ENCODE results near the gene MCRIP1. TPM values are rescaled to one million over a fixed set of nuclear protein-coding genes. Genes with fewer than 3 reads are reported as not detected.

Gene MCRIP1
- total and polyA plus RNA-seq, 2 of the 8 experiments (the other 6 are each of a cell fraction or from before 2014, with no cell fraction given) = 103 to 151 TPM

DNA sequence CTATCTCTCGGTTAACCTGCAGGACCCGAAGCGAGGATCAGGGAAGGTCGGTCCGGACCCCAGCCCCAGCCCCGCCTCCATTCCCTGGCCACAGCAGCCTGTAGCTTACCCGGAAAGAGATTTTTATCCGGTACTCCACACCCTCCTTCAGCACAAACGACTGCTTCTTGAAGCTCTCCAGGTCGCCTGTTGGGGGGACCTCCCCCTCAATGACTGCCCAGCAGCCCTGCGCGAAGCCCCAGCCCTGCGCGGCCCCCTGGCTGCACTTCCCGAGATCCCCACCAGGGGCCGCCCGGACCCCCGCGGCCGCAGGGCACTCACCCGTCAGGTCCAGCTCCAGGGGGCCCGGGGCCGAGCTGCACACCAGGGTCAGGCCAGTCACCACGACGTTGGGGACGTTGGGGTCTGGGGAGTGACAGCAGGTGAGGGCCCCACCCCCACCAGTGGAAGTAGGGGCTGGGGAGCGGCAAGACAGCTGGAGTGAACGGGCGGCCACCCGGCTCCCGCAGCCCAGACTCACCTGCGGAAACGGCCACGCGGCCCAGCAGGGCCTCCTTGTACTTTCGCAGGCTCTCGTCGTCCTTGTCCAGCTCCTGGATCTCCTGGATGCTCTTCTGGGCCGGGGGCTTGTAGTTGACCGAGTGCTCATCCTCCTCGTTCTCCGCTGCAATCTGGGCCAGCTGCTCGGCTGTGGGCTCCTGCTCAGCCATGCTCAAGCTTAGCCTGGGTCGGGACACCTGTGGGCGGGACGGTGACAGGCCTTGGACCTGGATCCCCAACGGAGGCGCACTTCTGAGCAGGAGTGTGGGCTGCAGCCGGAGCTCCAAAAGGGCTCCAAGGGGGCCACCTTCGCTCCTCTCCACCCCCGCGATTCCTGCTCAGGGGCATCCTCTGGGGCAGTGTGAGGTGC is 36.4 kb upstream of the MCRIP1 start:
- ChIA-PET CTCF (ENCODE audit: partially characterized antibody) (interaction anchor here (0.7 to 2.9 kb wide), 54 partner anchors 9 to 207 kb away, joined by 3 to 24 read pairs (median 4); partner anchors contain the start of genes MRPL12, MYADML2, NPB and PCYT2), POLR2A (ENCODE audit: partially characterized antibody) (interaction anchor here (0.7 to 6.6 kb wide), 37 partner anchors 9 to 184 kb away, joined by 3 to 41 read pairs (median 5); partner anchors contain the start of genes ALYREF, ANAPC11, CENPX and DCXR)
- DNase-seq (ENCODE audit: low read depth in 1 of 2, low spot score in 2 of 2) = peak in 1 of 2 experiments; percentile 90
- H3K4ac ChIP-seq (replicated peaks; ENCODE audit: insufficient read length, low read depth, low read length) = no peak overlapping the region
- no peak for FAIRE-seq
- H2AFZ ChIP-seq (ENCODE audit: low read length) = no peak overlapping the region
- H3K27me3 ChIP-seq (replicated peaks in 1 of 4; ENCODE audit: control insufficient read depth in 3 of 4, extremely low read depth in 1 of 4, insufficient read depth in 3 of 4, low read length in 3 of 4) = no peaks in the 10 kb centered on the region
- H2BK120ac ChIP-seq (replicated peaks; ENCODE audit: low read depth, low read length) = no peak overlapping the region
- H3K4me3 ChIP-seq (ENCODE audit: extremely low read depth in 1 of 4, insufficient read depth in 2 of 4, low read depth in 3 of 4, low read length in 4 of 4) = peak overlapping the region; percentile 63 to 79 (median 76); a peak in 7 of 8 replicates
- peaks cover 6 to 33% of the 10 kb centered on the region in 2 experiments for H4K20me1 ChIP-seq (replicated peaks in 1 of 2; ENCODE audit: control insufficient read depth in 1 of 2, insufficient read depth in 2 of 2, low read length in 2 of 2)
- H3K79me1 ChIP-seq (ENCODE audit: low read depth, low read length) = peaks cover 2% of the 10 kb centered on the region; the same call in 1 of the 2 replicates
- H4K5ac ChIP-seq (ENCODE audit: insufficient read length, low read depth, low read length) = peak overlapping the region; percentile 63
- no peak overlapping the region for H3K23ac ChIP-seq (ENCODE audit: insufficient read length)
- 60% methylated on average over 49 of the region's 52 CpGs; no CpG with 5 or more reads in 1 of the 2 experiments for WGBS, 2 experiments (ENCODE audit: extremely low coverage in 1 of 2, insufficient coverage in 1 of 2, insufficient read length in 1 of 2, insufficient replicate concordance in 2 of 2, low coverage in 1 of 2, low lambda C conversion rate in 2 of 2, missing lambda C conversion rate in 1 of 2)
- no peak overlapping the region for H2BK15ac ChIP-seq (ENCODE audit: low read length)
- H3K9me3 ChIP-seq (ENCODE audit: insufficient read depth in 2 of 2, low read depth in 1 of 2, low read length in 1 of 2) = no peaks in the 10 kb centered on the region
- peaks cover 4% of the 10 kb centered on the region in 2 experiments; a peak in 2 of 4 replicates for H3K79me2 ChIP-seq (ENCODE audit: control insufficient read depth in 1 of 2, insufficient read depth in 2 of 2, low read length in 2 of 2)
- H4K91ac ChIP-seq (replicated peaks; ENCODE audit: insufficient read length, low read length) = peak overlapping the region; percentile 40
- peak overlapping the region; percentile 2 for H3K56ac ChIP-seq (replicated peaks; ENCODE audit: insufficient read length, low read depth, low read length)
- H2BK20ac ChIP-seq (ENCODE audit: low read length) = no peak overlapping the region
- H3K18ac ChIP-seq (ENCODE audit: extremely low read depth, low read length) = no peak overlapping the region; the same call in 1 of the 2 replicates
- peaks cover 0 to 15% (median 5%) of the 10 kb centered on the region in 4 experiments; a peak in 4 of 8 replicates for H3K36me3 ChIP-seq (ENCODE audit: control insufficient read depth in 2 of 4, insufficient read depth in 4 of 4, low read length in 3 of 4)
- peaks cover 0 to 31% (median 21%) of the 10 kb centered on the region in 4 experiments; a peak in 6 of 7 replicates for H3K4me1 ChIP-seq (replicated peaks in 1 of 4; ENCODE audit: control insufficient read depth in 3 of 4, insufficient read depth in 4 of 4, low read length in 3 of 4)
- no peak overlapping the region; the same call in 1 of the 2 replicates for H2AK5ac ChIP-seq (ENCODE audit: low read depth, low read length)
- peaks cover 12% of the 10 kb centered on the region; the same call in 1 of the 2 replicates for H3K23me2 ChIP-seq (ENCODE audit: low read depth, low read length)
- H2BK12ac ChIP-seq (ENCODE audit: low read depth, low read length) = no peak overlapping the region
- H3K9ac ChIP-seq (replicated peaks in 1 of 4; ENCODE audit: extremely low read depth in 1 of 4, low read depth in 3 of 4, low read length in 3 of 4) = no peak overlapping the region
- peak overlapping the region; percentile 75 for H4K8ac ChIP-seq (ENCODE audit: extremely low read depth, insufficient read depth, low read length)
- H2BK5ac ChIP-seq (ENCODE audit: low read depth, low read length) = no peak overlapping the region
- no peak overlapping the region for H3K27ac ChIP-seq (ENCODE audit: low read depth, low read length)
- peak overlapping the region; percentile 75 to 76 for H3K4me2 ChIP-seq (ENCODE audit: insufficient read depth in 1 of 2, low read depth in 2 of 2, low read length in 2 of 2)
- no peak overlapping the region for H3K14ac ChIP-seq (ENCODE audit: insufficient read length)
- TF ChIP-seq, protein P1, sequence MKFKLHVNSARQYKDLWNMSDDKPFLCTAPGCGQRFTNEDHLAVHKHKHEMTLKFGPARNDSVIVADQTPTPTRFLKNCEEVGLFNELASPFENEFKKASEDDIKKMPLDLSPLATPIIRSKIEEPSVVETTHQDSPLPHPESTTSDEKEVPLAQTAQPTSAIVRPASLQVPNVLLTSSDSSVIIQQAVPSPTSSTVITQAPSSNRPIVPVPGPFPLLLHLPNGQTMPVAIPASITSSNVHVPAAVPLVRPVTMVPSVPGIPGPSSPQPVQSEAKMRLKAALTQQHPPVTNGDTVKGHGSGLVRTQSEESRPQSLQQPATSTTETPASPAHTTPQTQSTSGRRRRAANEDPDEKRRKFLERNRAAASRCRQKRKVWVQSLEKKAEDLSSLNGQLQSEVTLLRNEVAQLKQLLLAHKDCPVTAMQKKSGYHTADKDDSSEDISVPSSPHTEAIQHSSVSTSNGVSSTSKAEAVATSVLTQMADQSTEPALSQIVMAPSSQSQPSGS (IDR thresholded peaks at IDR 0.05; ENCODE audit: low read length) = no peak; the same call in 1 of the 2 replicates
- TF ChIP-seq RAD21 (IDR thresholded peaks at IDR 0.05 in 1 of 2, conservative IDR thresholded peaks at IDR 0.05 in 1 of 2; ENCODE audit: low read depth in 2 of 2, low read length in 2 of 2) = peak; percentile 48 to 63
- no peak for TF ChIP-seq HDAC2 (IDR thresholded peaks at IDR 0.05; ENCODE audit: borderline replicate concordance in 1 of 2, low read depth in 2 of 2, low read length in 2 of 2)
- TF ChIP-seq SIN3A (conservative IDR thresholded peaks at IDR 0.05 in 1 of 2, IDR thresholded peaks at IDR 0.05 in 1 of 2; ENCODE audit: low read depth in 1 of 2, low read length in 2 of 2) = peak; percentile 45 to 61; a peak in 1 of 4 replicates

Measured in H1 (cell line).